GM18520 (cell line): ENCODE measurements around the gene TRIM47.
"Not testable (repeated sequence)": the region's sequence is repeated elsewhere in the genome, so short reads cannot be mapped to it uniquely, and the experiment has no call there.

ENCODE experiments used
- ATAC-seq: cut with Tn5 transposase; IDR thresholded peaks from one replicate; pipeline ENCODE4 v1.9.1; 2021; ENCODE audit not compliant: unreplicated experiment

The TRIM47 gene

DNA sequence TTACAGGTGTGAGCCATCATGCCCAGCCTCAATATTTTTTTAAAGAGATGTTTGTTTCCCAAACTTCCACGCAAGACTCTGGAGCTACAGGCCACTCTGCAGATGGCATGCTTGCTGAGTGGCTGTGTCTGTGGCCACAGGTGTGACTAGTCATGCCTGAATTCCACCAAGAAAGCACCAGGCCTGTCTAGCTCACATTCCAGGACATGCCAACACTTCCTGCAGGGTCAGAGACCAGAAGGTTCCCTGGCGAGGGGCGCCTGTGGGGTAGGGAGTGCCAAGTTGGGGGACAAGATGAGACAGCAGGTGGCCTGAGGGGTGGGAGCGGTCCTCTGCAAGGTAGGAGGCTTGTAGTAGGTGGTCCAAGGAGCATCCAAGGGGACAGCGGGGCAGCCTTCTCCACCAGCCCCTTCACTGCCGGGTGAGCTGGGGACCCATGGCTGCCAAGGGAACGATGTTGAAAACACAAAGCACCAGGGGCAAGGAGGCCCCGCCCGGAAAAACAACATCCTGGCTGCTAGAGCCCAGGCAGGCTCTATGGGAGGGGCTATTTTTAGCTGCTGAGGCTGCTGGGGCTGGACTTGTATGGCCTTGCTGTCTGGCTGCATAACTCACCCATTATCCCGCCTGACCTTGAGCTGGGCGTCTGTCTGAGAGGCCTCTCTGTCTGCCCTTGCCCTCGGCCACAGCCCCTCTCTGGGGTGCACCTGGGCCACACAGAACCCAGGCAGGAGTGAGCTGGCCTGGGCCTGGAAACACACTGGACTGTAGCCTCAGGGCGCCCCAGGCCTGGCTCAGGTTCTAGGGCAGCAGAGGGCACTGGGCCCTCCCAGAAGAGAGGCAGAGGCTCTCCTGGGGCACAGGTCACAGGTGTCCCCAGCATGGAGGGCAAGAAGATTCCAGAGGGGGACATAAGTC, 5.7 kb downstream of the TRIM47 start:
- no peak for ATAC-seq

DNA sequence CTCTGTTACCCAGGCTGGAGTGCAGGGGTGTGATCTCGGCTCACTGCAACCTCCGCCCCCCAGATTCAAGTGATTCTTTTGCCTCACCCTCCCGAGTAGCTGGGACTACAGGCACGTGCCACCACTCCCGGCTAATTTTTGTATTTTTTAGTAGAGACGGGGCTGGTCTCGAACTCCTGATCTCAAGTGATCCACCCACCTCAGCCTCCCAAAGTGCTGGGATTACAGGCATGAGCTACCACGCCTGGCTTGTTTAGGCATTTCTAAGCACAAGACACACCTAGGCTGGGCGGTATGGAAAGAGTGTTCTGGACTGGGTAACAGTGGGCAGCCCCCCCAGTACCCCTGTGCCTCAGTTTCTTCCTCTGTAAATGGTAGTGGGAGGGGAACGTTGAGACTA, 8.2 kb downstream of the TRIM47 start:
- not testable (repeated sequence) for ATAC-seq

DNA sequence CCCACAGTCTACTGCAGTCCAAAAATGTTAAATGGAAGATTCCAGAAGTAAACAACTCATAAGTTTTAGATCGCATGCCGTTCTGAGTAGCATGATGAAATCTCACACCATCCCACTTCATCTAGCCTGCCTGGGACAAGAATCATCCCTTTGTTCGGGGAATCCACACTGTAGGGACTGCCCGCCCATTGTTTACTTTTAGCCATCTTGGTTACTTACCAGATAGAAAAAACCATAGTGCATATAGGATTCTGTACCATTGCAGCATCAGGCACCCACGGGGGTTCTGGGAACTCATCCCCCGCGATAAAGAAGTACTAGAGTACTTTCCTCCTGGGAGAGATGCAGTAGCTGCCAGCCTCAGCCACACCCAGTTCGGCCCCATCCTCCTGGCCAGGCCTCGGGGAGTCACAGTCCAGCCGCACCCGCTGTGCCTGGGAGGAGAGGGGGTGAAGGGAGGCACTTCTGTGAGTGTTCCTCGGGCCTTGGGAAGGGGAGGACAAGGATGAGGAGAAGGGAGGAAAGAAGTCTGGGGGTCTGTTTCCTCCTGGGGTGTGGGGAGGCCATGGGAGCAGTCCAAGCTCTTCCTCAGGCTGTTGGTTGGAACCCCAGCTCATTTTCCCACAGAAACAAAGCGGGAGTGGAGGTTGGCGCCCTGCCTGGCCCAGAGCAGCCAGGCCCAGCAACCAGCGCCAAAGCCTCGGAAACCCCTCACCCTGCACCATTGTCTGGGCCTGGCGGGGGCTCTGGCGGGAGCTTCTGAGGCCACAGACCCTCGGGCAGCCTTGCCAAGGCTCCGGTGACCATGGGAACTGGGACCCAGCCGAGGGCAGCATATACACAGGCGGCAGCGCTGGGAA, 8.9 kb downstream of the TRIM47 start:
- ATAC-seq, result no peak

DNA sequence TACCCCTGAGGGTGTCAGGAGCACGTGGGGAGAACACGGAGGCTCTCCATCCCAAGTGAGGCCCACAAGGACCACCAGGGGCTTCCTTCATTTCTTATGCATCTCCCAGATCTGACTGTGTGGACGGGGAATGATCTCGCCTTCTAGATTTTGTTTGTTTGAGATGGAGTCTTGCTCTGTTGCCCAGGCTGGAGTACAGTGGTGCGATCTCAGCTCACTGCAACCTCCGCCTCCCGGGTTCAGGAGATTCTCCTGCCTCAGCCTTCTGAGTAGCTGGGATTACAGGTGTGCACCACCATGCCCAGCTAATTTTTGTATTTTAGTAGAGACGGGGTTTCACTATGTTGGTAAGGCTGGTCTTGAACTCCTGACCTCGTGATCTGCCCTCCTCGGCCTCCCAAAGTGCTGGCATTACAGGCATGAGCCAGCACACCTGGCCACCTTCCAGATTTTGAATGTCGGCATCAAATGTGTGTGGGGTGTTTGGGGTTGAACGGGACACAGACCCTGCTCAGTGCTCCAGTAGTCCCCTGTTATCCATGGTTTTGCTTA, 9.6 kb downstream of the TRIM47 start:
- not testable (repeated sequence) for ATAC-seq

DNA sequence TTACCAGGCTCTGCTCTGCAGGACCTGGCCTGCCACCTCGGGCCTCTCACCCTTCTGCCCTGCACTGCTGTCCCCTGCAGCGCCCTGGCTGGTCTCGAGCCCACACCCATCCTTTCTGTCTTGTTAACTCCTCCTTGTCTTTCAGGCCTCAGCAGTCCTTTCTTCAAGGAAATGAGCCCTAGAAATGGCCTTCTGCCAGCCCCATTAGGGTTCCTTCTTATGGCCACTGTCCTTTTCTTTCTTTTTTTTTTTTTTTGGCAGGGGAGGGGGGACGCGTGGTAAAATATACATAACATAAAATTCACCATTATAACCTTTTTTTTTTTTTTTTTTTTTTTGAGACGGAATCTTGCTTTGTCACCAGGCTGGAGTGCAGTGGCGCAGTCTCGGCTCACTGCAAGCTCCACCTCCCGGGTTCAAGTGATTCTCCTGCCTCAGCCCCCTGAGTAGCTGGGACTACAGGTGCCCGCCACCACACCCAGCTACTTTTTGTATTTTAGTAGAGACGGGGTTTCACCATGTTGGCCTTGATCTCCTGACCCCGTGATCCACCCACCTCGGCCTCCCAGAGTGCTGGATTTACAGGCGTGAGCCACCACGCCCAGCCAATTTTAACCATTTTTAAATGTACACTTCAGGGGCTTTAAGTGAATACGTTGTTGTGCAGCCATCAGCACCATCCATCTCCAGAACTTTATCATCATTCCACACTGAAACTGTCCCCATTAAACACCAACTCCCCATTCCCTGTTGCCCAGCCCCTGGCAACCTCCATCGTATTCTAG, 12.8 kb downstream of the TRIM47 start:
- ATAC-seq, result not testable (repeated sequence)

DNA sequence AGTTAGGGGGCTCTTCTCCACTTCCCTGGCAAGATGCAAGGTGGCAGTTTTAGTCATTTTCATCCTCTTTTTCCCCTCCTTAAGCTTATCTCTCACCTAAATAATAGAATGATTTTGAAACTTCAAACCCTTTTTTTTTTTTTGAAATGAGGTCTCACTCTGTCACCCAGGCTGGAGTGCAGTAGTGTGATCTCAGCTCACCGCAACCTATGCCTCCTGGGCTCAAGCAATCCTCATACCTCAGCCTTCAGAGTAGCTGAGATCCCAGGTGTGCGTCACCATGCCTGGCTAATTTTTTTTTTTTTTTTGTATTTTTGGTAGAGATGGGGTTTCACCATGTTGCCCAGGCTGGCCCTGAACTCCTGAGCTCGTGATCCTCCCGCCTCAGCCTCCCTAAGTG, 13.5 kb downstream of the TRIM47 start:
- peak; percentile 12 for ATAC-seq

DNA sequence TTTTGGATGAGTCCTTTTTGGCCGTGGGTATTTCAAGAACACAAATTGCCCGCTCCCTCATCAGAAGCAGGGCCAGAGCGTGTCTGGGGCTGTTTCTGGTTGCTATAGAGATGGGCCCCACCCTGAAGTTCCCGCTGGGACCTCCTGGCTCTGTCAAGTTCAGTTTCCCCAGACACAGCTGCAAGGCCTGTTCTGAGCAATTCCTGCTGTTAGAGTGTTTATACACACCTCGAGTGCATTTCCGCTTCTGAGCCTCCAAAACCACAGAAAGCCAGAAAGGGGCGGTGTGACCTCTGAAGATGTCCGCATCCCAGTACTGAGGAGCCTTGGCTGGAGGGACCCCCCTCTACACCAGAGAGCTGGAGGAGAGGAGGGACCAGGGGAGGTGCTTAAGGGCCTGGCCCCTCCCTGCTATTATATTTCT, 13.9 kb downstream of the TRIM47 start:
- ATAC-seq, result peak; percentile 77

DNA sequence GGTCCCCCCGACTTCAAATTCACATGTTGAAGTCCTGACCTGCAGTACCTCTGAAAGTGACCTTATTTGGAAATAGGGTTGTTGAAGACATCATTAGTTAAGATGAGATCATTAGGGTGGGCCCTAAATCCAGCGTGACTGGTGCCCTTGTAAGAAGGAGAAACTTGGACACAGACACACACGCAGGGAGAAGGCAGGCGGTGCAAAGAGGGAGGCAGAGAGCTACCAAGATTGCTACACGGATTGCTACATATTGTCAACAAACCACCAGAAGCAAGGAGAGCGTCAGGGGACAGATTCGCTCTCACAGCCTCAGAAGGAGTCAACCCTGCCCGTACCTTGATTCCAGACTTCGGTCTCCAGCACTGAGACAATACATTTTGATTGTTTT, 16.5 kb downstream of the TRIM47 start:
- ATAC-seq, result no peak

DNA sequence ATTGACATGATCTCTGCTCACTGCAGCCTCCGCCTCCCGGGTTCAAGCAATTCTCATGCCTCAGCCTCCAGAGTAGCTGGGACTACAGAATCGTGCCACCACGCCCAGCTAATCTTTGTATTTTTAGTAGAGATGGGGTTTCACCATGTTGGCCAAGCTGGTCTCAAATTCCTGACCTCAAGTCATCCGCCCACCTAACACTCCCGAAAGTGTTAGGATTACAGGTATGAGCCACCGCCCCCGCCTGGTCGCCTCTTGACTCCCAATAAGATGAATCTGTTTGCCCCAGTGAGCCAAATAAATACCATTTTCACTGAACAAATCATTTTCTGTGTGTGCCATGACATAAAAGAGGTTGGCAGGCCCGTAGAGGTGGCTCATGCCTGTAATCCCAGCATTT, 19.0 kb downstream of the TRIM47 start:
- not testable (repeated sequence) for ATAC-seq

DNA sequence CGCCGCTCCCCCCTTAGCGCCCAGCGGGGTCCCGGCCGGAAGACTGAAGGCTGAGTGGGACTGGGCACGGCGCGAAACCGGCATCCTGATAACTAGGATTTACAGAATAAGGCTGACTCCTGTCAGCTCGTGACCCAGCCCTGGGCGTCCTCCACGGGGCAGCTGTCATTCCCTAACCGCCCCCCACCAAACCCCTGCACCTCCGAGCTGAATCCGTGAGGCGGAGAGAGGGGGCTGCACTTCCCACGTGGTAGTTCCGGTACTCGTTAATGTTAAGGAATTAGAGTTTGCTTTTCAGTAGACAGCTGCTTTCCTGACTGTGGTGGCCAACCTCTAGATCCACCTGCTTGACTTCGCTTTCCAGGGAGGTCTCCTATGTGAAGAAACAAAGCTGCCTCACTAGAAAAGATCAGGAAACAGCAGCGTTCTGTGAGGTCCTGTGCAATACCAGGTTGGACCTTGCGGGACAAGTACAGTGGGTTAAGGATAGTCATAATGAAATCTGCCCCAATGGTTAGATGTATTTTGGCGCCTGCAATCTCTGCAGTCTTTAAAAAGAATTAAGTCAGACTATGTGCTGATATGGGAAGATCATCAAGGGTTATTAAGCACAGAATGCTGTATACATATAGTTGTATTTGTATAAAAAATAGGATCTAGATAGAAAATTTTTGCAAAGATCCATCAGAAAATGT, 22.2 kb downstream of the TRIM47 start:
- no peak for ATAC-seq

DNA sequence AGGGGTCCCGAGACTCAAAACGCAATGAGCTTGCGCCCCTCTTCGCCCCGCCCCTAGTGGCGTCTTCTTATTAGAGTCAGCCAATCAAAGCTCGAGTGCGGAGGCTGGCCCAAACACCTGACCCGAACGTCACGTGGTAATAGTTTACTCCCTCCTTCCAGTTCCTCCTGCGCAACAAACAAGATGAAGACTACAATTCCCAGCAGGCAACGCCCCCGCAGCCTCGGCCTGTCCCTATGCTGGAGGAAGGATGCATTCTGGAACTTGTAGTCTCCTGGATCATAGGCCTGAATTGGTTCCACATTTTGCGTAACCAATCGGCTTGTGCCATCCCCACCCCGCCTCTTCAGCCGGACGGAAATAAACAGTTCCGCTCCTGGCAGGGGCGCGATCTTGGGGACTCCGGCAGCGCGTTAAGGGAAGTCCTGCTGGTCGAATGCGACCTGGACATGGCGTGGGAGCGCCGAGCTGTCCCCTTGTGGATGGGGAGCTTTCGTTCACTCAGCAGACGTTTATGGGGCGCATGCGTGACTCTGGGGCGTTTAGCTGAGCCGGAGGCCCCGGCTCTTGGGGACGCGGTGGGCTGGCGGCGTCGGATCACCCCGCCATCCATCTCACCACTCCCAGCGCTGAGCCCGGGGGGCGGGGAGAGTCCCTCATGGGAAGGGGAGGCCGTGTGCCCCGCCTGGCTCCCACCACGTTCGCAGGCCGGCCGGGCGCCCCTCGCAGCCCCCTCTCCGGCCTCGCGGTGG, 22.9 kb downstream of the TRIM47 start, which contains the start of gene WBP2:
Gene WBP2, minus strand, starts transcription at position 26 of the 752 bp plus-strand sequence. CDS start 38 bp downstream, outside the sequence.
- ATAC-seq, result peak; percentile 92

DNA sequence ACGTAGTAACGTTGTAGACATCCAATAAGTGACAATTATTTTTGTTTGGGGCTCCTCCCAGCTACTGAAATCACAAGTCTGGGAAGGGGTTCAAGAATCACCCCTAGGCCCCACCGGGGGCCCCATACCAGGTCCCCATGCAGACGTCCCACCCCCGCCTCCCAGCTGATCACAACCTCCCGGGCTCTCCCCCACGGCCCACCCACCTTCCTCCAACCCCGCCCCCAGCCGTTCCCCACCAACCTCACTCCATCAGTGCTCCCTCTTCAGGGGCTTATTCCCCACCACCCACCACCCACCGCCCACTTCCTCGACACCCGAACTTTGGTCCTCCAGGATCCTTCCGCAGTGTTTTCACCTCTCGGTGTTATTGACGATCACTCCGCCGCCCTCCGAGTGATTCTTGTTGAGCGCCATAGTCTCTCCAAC, 23.5 kb downstream of the TRIM47 start:
- no peak for ATAC-seq

DNA sequence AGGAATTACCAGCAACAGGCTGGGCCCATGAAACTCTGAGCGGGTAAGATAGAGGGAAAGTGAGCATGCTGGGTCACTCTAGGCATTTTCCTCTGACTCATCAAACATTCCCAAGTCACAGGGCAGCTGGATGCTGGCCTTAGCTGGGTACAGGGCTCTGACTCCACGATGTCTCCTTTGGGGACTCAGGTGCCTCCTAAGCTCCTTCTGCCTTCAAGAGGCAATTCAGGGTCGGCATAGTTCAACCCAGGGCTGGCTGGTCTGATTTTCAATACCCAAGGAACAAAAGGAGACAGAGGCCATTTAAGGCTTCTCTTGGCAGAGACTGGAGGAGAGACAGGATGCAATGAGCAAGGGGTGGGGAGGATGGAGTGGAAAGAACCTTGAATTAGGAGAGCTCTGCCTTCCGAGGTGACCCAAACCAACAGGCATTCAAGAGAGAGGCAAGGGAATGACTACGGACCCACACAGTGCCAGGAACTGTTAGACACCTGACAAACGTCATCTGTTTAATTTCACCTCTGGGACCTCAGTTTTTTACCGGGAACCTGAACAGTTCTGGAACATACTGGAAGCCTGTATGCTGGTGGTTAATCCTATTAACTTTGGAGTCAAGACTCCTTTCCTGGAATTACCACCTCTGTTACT, 24.2 kb downstream of the TRIM47 start:
- ATAC-seq, result no peak

DNA sequence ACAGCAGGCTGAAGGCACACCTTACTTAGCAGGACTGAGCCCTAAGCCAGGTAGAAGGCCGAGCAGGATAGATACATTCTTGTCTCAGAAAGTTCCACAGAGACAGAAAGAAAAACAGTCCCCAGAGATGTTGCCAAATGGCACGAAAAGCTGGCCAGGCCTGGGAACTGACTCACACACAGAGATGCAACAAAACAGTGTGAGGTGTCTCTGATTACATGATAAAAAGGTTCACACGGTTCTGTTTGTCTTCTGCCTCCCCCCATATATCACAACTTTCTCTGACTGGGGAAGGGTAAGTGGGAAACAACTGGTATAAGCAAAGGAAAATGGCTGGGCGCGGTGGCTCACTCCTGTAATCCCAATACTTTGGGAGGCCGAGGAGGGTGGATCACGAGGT, 24.9 kb downstream of the TRIM47 start:
- ATAC-seq, result no peak

DNA sequence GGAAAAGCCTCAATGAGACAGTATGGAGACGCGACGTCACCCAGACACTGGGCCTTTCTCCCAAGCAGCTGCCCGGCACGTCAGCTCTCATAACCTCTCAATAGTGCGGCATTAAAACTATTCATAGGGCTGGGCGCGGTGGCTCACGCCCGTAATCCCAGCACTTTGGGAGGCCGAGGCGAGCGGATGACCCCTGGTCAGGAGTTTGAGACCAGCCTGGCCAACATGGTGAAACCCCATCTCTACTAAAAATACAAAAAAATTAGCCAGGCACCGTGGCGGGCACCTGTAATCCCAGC, 26.7 kb downstream of the TRIM47 start:
- not testable (repeated sequence) for ATAC-seq

DNA sequence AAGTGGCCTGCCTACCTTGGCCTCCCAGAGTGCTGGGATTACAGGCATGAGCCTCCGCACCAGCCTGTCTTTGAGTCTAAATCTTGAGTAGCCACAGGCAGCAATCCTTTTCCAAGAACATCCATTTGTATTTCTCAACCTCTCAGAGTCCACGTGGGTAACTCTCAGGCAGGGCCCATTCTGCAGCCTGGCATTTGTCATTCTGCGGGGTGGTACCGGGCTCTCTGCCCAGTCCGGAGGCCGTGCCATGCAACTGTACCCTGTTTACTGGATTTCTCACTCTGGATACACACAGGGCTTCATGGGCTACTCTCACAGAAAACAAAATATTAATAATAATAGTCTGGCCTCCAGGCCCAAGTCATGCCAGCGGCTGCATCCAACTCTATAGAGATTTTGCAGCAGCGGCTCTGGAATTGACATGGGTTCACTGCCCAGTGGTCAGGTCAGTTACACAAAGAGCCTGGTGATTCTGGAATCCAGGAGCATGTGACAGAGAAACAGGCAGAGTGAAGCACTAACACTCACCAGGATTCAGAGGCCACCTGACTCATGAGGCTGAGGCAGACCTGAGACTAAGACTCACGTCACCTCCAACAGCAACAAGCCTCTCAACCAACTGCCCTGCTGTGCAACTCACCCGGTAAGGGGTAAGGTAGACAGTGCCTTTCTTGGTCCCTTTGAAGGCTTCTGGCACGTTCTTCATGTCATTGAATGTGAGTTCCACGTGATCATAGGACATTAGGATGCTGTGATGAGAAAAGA, 27.3 kb downstream of the TRIM47 start:
- no peak for ATAC-seq

DNA sequence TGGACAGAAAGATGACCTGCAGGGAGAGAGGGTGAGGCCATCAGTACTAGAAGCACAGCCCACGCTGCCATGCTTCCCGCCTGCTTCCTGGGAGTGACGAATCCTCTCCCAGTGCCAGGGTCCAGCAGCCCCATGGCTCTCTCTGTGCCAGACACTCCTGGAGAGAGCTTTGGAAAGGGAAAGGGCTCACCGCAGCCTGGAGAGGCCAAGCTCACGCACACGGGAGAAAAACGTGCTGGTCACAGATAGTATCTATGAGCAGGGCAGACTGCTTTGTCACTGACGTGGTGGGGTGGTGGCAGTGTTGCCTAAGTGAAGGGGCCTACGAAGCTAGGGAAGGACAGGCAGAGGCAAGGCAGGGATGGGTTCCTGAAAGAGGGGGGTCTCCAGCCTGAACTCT, 28.7 kb downstream of the TRIM47 start:
- ATAC-seq, result no peak

DNA sequence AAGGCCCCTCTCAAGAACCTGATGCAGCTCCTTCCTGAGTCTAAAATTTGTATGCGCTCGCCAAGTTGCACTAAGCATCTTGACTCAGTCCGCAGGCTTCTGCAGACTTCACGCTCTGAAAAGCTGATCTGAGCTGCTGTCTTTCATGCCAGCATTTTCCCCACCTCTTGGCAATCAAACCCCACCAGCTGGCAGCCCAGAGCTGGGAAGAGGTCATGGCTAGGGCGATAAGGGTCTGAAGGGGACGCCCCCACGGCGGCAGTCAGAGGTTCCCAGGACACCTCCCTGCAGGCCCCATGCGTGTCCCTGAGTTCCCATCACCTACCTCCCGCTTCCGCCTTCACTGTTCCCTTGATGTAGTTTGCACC, 29.1 kb downstream of the TRIM47 start:
- no peak for ATAC-seq
